ENCODE measurements around the gene MTAP. TPM values are rescaled to one million over a fixed set of nuclear protein-coding genes. Genes with fewer than 3 reads are reported as not detected.

The MTAP gene
- total and polyA plus RNA-seq, 4 donors: 8.6 to 17.7 (median 12.6) TPM

DNA sequence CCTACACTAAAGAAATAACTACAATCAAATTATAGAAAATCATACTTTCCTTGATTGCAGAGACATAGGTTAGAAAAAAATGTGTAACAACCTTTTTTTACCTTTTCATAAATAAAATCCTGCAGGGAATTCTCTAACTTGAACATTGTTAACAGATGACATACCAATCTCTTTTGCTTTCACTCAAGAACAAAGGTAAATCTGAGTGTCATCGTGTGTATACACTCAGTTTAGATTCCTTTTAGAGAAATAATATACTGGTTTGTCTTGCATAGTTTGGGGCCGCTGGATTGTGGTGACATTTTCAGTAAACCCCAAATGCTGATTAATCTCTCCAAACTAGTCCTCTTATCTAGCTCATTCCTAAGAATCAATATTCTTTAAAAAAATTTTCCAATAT lies 20.8 kb upstream of the MTAP start:
- Histone ChIP-seq H3K36me3 (ENCODE audit: control insufficient read depth in 4 of 4, insufficient read depth in 3 of 4, low read depth in 1 of 4, low read length in 3 of 4) (no peaks in the 10 kb centered on the region), H3K27ac (ENCODE audit: low read depth in 1 of 2, low read length in 2 of 2) (no peak overlapping the region), H3K9ac (ENCODE audit: low read depth in 1 of 2, low read length in 2 of 2) (no peak overlapping the region), H3K9me3 (ENCODE audit: control insufficient read depth in 4 of 4, low read length in 3 of 4) (no peaks in the 10 kb centered on the region), H3K4me3 (ENCODE audit: low read depth in 1 of 3, low read length in 3 of 3) (no peak overlapping the region), H3K27me3 (ENCODE audit: control insufficient read depth in 4 of 4, insufficient read depth in 4 of 4, low read length in 3 of 4) (peaks cover 0 to 7% (median 0%) of the 10 kb centered on the region in 4 donors), H3K4me1 (ENCODE audit: control insufficient read depth in 4 of 4, insufficient read depth in 4 of 4, low read length in 3 of 4) (no peaks in the 10 kb centered on the region)
- TF ChIP-seq TAF1 (conservative IDR thresholded peaks at IDR 0.05): no peak
- no peak for TF ChIP-seq MAX (IDR thresholded peaks at IDR 0.05)
- TF ChIP-seq YY1 (IDR thresholded peaks at IDR 0.05): no peak
- no peak for TF ChIP-seq SP1 (IDR thresholded peaks at IDR 0.05)
- TF ChIP-seq, protein P1, sequence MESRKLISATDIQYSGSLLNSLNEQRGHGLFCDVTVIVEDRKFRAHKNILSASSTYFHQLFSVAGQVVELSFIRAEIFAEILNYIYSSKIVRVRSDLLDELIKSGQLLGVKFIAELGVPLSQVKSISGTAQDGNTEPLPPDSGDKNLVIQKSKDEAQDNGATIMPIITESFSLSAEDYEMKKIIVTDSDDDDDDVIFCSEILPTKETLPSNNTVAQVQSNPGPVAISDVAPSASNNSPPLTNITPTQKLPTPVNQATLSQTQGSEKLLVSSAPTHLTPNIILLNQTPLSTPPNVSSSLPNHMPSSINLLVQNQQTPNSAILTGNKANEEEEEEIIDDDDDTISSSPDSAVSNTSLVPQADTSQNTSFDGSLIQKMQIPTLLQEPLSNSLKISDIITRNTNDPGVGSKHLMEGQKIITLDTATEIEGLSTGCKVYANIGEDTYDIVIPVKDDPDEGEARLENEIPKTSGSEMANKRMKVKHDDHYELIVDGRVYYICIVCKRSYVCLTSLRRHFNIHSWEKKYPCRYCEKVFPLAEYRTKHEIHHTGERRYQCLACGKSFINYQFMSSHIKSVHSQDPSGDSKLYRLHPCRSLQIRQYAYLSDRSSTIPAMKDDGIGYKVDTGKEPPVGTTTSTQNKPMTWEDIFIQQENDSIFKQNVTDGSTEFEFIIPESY (IDR thresholded peaks at IDR 0.05): no peak
- TF ChIP-seq REST (IDR thresholded peaks at IDR 0.05): no peak
- TF ChIP-seq RAD21 (IDR thresholded peaks at IDR 0.05): no peak
- no peak for TF ChIP-seq CTCF (IDR thresholded peaks at IDR 0.05; ENCODE audit: low read depth, low read length, missing input control)
- no peak for TF ChIP-seq RXRA (IDR thresholded peaks at IDR 0.05)
- TF ChIP-seq FOXA2 (IDR thresholded peaks at IDR 0.05): no peak
- no peak for TF ChIP-seq HNF4A (conservative IDR thresholded peaks at IDR 0.05)
- DNase-seq (ENCODE audit: low spot score): no peak
- 62% methylated on average over 2 of the region's 2 CpGs for WGBS

DNA sequence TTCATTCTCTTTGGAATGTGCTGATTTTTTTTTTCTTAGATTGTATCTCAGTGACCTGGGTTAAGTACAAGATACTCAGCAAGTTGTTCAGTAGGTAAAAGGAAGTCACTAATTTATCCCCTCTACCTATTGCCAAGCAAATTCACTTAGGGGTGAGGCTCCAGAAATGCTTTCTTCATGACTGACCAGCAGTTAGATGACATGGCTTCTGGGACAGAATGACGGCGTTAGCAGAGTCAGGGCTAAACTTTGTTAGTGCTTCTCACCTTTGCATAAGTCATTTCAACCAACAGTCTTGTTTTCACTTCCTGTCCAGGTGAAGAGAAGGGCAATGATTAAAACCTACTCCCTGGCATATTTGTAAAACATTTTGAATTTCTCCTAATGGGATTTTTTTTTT lies 20.2 kb upstream of the MTAP start:
- TF ChIP-seq EGR1 (IDR thresholded peaks at IDR 0.05; ENCODE audit: low read depth in 2 of 2) (no peak), YY1 (IDR thresholded peaks at IDR 0.05) (no peak), JUND (IDR thresholded peaks at IDR 0.05) (no peak), GABPA (IDR thresholded peaks at IDR 0.05 in 1 of 2, conservative IDR thresholded peaks at IDR 0.05 in 1 of 2) (no peak), RAD21 (IDR thresholded peaks at IDR 0.05) (no peak), ATF3 (IDR thresholded peaks at IDR 0.05) (no peak), CTCF (IDR thresholded peaks at IDR 0.05; ENCODE audit: low read depth, low read length, missing input control) (no peak)
- WGBS: 65% methylated on average over 2 of the region's 2 CpGs
- Histone ChIP-seq H3K9ac (ENCODE audit: low read depth in 1 of 2, low read length in 2 of 2) (no peak overlapping the region), H3K27me3 (ENCODE audit: control insufficient read depth in 4 of 4, insufficient read depth in 4 of 4, low read length in 3 of 4) (peaks cover 0 to 7% (median 0%) of the 10 kb centered on the region in 4 donors), H3K4me3 (ENCODE audit: low read depth in 1 of 3, low read length in 3 of 3) (no peak overlapping the region), H3K4me1 (ENCODE audit: control insufficient read depth in 4 of 4, insufficient read depth in 4 of 4, low read length in 3 of 4) (no peaks in the 10 kb centered on the region), H3K36me3 (ENCODE audit: control insufficient read depth in 4 of 4, insufficient read depth in 3 of 4, low read depth in 1 of 4, low read length in 3 of 4) (no peaks in the 10 kb centered on the region), H3K27ac (ENCODE audit: low read depth in 1 of 2, low read length in 2 of 2) (no peak overlapping the region), H3K9me3 (ENCODE audit: control insufficient read depth in 4 of 4, low read length in 3 of 4) (no peaks in the 10 kb centered on the region)
- no peak for DNase-seq (ENCODE audit: low spot score)
